GM12891 (cell line): ENCODE data around the gene CTTN.

Experiments
- DNase-seq: peaks from one replicate; pipeline ENCODE4 v3.0.0; 2011; ENCODE audit warnings: low spot score; ENCODE audit not compliant: insufficient read length
- FAIRE-seq: peaks from 2 replicates; lab custom pipeline; 2011; peaks lifted over from hg19 to GRCh38; lab: Jason Lieb, UNC
- PAX5 ChIP-seq: IDR thresholded peaks from 2 replicates; pipeline ENCODE4 v1.6.1; 2011; ENCODE audit warnings: low read length, moderate library complexity, mild to moderate bottlenecking; ENCODE audit not compliant: insufficient read depth, severe bottlenecking
- POLR2A ChIP-seq: IDR thresholded peaks from 2 replicates; pipeline ENCODE4 v1.6.1; 2011; ENCODE audit warnings: low read depth, low read length, control low read depth
- POLR2AphosphoS5 ChIP-seq: IDR thresholded peaks from 2 replicates; pipeline ENCODE4 v1.6.1; 2011; ENCODE audit warnings: low read depth, low read length, control low read depth
- POU2F2 ChIP-seq: IDR thresholded peaks from 2 replicates; pipeline ENCODE4 v1.6.1; 2011; ENCODE audit warnings: low read depth, mild to moderate bottlenecking, control low read depth, low read length, moderate library complexity
- SPI1 ChIP-seq: IDR thresholded peaks from 2 replicates; pipeline ENCODE4 v1.6.1; 2011; ENCODE audit warnings: low read depth, low read length, control low read depth
- TAF1 ChIP-seq: IDR thresholded peaks from 2 replicates; pipeline ENCODE4 v1.6.1; 2011; ENCODE audit warnings: low read depth, low read length, control low read depth

CTTN gene

DNA sequence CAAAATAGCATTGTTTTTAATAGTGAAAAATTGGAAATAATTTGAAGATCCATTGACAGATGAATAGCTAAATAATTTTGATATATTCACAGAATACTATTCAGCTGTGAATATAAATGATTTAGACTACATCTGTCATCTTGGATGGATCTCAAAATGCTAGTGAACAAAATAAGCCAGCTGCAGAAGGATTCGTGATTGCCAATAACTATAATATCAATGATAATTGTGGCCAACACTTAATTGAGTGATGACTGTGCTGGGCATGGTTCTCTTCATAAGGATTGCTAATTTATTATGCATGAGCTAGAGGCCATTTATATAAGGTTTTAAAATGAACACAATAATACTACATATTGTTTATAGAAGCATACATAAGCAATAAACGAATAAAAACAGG, 60.4 kb downstream of the CTTN start:
- TF ChIP-seq TAF1 (no peak), POLR2AphosphoS5 (no peak), SPI1 (no peak), POLR2A (no peak), PAX5 (no peak), POU2F2 (no peak)
- FAIRE-seq (no peak), DNase-seq (no peak)

DNA sequence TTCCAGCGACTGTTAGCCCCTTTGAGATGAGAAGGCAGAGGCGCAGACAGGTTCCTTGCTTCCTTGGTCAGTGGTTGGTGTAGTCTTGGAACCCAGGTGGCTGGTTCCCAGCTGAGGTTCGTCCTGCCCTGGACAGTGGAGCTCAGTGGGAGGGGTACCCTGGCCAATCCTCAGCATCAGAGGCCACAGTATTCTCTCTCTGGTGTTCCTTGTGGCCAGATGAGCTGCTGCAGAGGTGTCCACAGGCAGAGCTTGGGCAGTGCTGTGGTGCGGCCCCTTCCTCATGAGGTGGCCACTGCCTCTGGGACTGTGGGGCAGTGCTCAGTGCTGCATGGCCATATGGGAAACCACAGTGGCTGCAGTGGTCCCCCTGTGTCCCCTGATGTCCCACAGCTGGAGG, 61.8 kb downstream of the CTTN start:
- DNase-seq: no peak
- TF ChIP-seq POU2F2 (no peak), POLR2A (no peak), TAF1 (no peak), SPI1 (no peak), PAX5 (no peak), POLR2AphosphoS5 (no peak)
- no peak for FAIRE-seq

GRCh38 chr11:70460964-70461363, 62.6 kb downstream of the CTTN start:
- no peak for DNase-seq
- TF ChIP-seq TAF1 (no peak), SPI1 (no peak)
- FAIRE-seq: no peak

DNA sequence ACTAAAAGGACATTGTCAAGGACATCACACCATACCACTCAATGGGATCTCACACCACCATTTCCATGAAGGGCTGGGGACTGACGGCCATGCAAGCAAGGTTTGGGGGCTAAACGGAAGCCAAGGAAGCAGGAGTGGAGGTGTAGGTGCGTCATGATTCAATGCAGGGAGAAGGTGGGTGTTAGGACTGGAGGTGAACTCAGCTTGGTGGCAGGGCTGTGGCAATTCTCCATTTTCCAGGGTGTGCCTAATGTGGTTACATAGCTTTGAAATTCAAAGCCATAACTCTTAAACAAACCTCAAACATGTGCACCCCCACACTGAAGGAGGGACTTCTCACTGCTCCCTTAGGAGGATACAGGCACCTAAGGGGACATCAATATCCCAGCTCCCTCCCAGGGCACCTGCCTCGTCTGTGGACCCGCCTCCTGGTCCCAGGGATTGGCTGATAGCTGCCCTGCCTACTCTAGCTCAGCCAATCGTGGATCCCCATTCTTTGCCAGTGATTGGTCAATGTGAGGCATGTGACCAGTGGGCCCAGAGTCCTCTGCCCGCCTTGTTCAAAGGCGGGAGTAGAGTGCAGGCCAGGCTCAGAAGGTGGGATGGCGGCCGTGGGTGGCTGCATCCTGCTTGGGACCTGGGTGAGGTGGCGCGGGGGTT, 64.6 kb downstream of the CTTN start:
- TF ChIP-seq SPI1 (no peak), PAX5 (no peak), POLR2A (no peak), POLR2AphosphoS5 (no peak), POU2F2 (no peak), TAF1 (no peak)
- DNase-seq: no peak
- FAIRE-seq: no peak

DNA sequence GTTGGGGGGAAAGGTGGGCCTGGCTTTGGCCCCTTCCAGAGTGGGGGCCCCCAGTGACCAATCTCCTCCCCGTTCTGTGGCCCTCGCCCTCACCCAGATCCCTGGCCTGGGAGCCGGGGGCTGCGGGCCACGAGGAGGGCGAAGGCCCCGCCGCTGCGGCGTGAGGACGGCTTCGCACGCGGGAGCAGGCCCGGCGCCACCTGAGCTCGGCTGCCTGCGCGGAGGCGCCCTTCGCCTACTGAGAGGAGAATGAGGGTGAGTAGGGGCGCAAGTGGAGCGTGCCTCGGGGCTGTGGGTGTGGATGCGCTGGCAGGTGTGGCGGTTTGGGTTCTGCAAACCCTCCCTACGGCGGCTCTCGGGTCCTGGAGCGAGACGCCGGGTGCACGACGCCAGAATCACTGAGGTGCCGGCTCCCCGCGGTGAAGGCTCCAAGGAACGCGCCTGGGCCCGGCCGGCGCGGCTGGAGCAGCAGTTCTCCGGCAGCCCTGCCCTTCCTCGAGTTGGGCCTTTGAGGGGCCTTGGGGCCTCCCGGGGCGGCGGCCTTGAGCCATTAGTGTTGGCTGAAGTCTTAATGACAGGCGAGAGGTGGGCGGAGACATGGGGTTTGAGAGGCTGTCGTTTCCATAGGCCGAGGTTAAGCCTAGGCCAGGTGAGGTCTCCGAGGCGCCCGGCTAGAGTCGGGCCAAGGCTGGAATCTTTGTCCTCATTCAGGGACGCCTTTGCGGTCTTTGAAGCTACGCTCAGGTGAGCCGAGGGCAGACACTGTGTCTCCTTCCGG, 65.3 kb downstream of the CTTN start:
- TF ChIP-seq POLR2AphosphoS5 (no peak), TAF1 (no peak), POU2F2 (no peak), POLR2A (no peak), SPI1 (no peak), PAX5 (no peak)
- FAIRE-seq (no peak), DNase-seq (no peak)

- TF ChIP-seq POLR2A (no peak), SPI1 (no peak), PAX5 (no peak), POLR2AphosphoS5 (no peak), TAF1 (no peak), POU2F2 (no peak)
Measured at GRCh38 chr11:70464509-70465361, 66.4 kb downstream of the CTTN start.

GRCh38 chr11:70466154-70466553, 67.8 kb downstream of the CTTN start:
- no peak for FAIRE-seq
- DNase-seq: no peak
- no peak for TF ChIP-seq POLR2AphosphoS5
- no peak for TF ChIP-seq POLR2A
- no peak for TF ChIP-seq PAX5
- no peak for TF ChIP-seq POU2F2
- TF ChIP-seq SPI1: no peak
- TF ChIP-seq TAF1: no peak

More at GRCh38 chr11:70464509-70465361, 66.4 kb downstream of the CTTN start:
- no peak for DNase-seq
- FAIRE-seq: no peak

GRCh38 chr11:70466596-70466995, 68.3 kb downstream of the CTTN start:
- no peak for FAIRE-seq

GRCh38 chr11:70467201-70468085, 69.1 kb downstream of the CTTN start:
- TF ChIP-seq POU2F2 (no peak), POLR2A (no peak), SPI1 (no peak), POLR2AphosphoS5 (no peak), PAX5 (no peak), TAF1 (no peak)
- peak; percentile 82 for FAIRE-seq
- no peak for DNase-seq

More at GRCh38 chr11:70466596-70466995, 68.3 kb downstream of the CTTN start:
- TF ChIP-seq SPI1 (no peak), POLR2A (no peak), TAF1 (no peak), POU2F2 (no peak), POLR2AphosphoS5 (no peak), PAX5 (no peak)
- DNase-seq: no peak
